LNCAP (cell line): ENCODE data around the gene TIMM13.

Source experiments
- TF ChIP-seq, protein P1 (sequence below): fragments of 450-650 bp; IDR thresholded peaks from 2 replicates; pipeline ENCODE4 v1.5.1; 2017; ENCODE audit warnings: mild to moderate bottlenecking

The TIMM13 gene

DNA sequence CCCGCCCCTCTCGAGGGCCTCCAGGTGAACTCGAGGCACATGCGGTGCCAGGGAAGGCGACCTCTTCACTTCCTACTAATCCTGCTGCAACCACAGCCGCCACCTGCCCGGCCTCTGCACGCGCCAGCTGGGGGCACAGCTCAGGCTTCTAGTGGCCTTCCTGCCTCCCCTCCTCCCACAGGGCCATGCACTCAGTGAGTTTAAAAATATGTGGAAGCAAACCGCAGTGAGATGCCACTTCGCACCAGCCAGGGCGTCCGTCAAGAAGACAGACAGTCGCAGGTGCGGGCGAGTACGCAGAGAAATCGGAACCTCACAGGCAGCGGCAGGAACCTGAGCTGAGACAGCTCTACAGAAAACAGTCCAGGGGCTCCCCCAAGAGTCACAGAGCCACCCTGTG, 19.0 kb upstream of the TIMM13 start:
- TF ChIP-seq, protein P1, sequence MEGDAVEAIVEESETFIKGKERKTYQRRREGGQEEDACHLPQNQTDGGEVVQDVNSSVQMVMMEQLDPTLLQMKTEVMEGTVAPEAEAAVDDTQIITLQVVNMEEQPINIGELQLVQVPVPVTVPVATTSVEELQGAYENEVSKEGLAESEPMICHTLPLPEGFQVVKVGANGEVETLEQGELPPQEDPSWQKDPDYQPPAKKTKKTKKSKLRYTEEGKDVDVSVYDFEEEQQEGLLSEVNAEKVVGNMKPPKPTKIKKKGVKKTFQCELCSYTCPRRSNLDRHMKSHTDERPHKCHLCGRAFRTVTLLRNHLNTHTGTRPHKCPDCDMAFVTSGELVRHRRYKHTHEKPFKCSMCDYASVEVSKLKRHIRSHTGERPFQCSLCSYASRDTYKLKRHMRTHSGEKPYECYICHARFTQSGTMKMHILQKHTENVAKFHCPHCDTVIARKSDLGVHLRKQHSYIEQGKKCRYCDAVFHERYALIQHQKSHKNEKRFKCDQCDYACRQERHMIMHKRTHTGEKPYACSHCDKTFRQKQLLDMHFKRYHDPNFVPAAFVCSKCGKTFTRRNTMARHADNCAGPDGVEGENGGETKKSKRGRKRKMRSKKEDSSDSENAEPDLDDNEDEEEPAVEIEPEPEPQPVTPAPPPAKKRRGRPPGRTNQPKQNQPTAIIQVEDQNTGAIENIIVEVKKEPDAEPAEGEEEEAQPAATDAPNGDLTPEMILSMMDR, result no peak

DNA sequence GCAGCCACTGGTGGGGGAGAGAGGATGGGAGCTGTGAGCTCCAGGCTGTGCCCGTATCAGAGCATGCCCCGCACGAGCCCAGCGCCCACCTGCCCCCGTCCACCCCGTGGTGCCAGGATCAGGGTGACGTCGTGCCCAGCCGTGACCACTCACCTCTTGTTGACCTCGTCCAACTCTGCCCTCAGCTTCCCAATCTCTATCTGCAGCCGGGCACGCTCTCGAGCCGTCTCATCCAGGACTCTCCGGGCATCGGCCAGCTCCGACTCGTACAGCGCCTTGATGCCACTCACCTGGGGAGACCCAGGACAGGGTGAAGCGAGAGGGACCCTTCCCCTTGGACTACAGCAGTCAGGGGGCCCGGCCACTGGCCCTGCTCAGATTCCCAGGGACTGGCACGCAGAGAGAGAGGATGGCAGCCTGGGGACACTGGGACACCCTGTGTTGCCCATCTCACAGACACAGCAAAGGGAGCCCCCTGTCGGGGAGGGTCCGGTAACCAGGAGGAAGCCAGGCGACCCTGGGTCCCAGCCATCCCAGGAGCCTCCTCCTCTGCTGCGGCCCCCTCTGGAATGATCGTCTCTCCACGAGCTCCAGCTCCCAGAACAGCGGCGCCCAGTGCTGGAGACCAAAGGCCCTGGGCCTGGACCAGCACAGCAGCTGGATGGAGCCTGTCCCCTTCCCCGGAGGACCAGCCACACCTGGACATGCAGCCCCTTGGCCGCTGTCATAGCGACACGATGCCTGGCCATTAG, 17.0 kb upstream of the TIMM13 start:
- TF ChIP-seq, protein P1, result no peak

DNA sequence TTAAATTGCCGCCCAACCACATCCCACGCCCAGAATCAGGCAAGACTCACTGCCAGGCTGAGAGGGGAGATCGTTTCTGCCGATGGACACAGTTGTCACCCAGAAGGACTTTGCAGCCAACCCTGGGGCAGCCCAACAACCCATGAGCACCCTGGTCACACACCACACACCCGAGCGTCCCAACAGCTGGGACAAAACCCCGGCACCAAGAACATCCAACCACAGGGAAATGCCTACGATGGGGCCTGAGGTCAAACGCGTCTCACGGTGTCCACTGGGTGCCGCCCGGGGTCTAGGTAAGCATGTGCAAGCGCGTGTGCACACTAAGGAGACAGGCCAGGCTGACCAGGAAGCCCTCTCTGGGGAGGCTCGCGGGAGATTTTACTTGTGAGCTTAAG, 16.4 kb upstream of the TIMM13 start:
- TF ChIP-seq, protein P1, result no peak

DNA sequence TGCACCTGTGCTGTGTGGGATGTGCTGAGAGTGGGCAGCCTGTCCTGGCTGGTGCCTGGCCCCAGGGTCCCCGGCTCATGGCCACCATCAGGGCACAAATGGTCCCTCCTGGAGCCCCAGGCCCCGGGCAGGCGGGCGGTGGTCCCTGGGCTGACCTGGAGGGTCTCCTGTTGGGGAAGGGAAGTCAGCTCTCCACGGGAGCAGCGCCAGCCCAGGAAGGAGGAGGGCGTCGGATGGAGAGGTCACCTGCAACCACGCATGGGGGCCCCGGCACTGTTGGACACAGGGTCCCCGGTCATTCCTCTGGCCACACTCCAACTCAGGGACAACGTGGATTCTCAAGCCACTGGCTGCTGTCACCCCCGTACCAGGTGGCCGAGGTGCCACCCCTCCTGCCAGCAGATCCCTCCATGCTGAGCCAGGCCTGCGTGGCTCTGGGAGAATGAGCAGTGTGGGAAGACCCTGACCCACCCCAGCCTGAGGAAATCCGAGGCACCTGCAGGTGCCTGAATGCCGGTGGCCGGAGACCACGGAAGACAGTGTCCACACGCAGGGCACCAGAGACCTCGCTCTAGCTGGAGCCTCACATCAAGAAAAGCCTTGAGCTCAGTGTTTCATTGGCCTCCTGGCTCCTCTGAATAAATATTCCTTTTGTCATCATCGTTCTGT, 15.9 kb upstream of the TIMM13 start:
- TF ChIP-seq, protein P1, result no peak

DNA sequence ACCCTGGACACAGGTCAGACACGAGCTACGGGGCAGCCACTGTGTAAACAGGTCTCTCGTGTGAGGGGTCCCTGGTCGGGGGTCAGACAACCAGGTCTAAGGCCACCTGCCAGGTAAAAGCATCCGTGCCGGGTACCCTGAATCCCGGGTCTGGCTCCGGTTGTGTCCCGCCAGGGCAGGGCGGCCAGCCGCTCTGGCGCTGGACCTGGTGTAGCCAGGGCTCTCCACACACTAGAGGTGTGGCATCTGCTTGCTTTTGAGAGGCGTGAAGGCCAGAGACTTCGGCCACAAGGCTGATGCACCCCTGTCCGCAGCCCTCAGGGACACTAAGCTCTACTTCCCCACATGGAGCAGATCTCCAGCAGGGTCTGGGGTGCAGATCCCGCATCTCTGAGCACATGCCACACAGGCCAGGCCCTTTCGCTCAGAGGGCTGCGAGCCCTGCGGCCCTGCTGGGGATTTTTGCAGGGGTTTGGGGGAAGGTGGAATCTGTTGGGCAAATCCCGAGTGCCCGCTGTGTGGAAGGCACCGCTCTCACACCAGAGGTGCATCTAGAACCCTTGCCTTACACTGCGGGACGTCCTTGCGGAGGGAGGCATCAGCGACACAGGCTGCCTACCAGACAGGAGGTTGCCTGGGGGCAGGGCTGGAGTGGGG, 13.8 kb upstream of the TIMM13 start:
- TF ChIP-seq, protein P1, result no peak

DNA sequence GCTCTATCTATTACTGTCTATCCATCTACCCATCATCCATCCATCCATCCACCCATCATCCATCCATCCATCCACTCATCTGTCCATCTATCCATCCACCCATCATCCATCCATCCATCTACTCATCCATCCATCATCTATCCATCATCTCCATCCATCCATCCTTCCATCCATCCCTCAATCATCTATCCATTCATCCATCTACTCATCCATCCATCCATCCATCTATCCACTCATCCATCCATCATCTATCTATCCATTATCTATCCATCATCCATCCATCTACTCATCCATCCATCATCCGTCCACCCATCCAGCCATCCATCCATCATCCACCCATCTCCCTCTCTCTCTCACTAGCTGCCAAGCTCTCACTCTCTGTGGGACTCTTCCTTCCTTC, 13.1 kb upstream of the TIMM13 start:
- TF ChIP-seq, protein P1, result no peak

DNA sequence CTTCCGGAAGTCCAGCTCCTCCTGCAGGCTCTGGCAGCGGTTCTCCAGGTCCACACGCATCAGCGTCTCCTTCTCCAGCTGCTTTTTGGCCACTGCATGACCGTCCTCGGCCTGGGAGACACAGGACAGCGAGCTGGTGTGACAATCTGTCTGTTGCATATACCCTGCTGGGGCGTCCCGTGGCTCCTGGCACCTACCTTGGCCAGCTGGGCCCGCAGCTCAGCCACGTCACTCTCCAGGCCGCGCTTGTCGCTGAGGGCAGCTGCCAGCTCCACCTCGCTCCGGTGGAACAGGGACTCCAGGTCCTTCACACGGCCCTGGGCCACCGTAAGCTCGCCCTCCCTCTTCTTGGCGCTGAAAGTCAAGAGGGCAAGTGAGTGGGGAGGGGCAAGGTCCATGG, 10.8 kb upstream of the TIMM13 start:
- TF ChIP-seq, protein P1, result no peak
